Testis (tissue), 3 donors: ENCODE results near the gene MSRB3. TPM values are rescaled to one million over a fixed set of nuclear protein-coding genes. Genes with fewer than 3 reads are reported as not detected.

ENCODE experiments used
- DNase-seq: peaks from one replicate; pipeline ENCODE4 v3.0.0-alpha.2; 2019
- H3K27ac ChIP-seq, 2 donors: fragments of 200-600 bp; sonication (generic); one replicate each; pipeline ENCODE4 v1.5.1; 2019
- H3K27me3 ChIP-seq: fragments of 200-600 bp; sonication (generic); one replicate; pipeline ENCODE4 v1.5.1; 2019
- H3K36me3 ChIP-seq: fragments of 200-600 bp; sonication (generic); one replicate; pipeline ENCODE4 v1.5.1; 2017; ENCODE audit warnings: low read depth; ENCODE audit errors: missing control alignments
- H3K4me1 ChIP-seq: fragments of 200-600 bp; sonication (generic); one replicate; pipeline ENCODE4 v1.5.1; 2019
- H3K4me3 ChIP-seq, 2 donors: fragments of 200-600 bp; sonication (generic); one replicate each; pipeline ENCODE4 v1.5.1; 2017 to 2019
- H3K9me3 ChIP-seq: fragments of 200-600 bp; sonication (generic); one replicate; pipeline ENCODE4 v1.5.1; 2017
- POLR2A ChIP-seq: fragments of 450-650 bp; IDR thresholded peaks from one replicate; pipeline ENCODE4 v1.6.1; 2017; ENCODE audit warnings: antibody characterized with exemption, mild to moderate bottlenecking, moderate library complexity
- WGBS, 2 donors: methylation state at CpG; one replicate each; pipeline ENCODE4 v1.1.5; 2018; 5-methylcytosine and 5-hydroxymethylcytosine counted together
- intact Hi-C: fragments of 100-400 bp; cut with DNase I; formaldehyde crosslinking; loops from one replicate; pipeline ENCODE4 v1.15.1; 2023; ENCODE audit warnings: low total_unique reads
- polyA plus RNA-seq: library from polyadenylated mRNA; stranded (reverse); fragments of 350-450 nt; fragmentation: Illumina TruSeq; extraction: RNeasy Lipid Tissue Mini Kit (QIAGEN cat#74804); gene quantifications from one replicate; pipeline ENCODE4 v1.2.3, GENCODE V29; 2014; ENCODE audit warnings: low read depth, low replicate concordance; ENCODE audit not compliant: insufficient read depth
- total RNA-seq, 2 donors: library from RNA; depleted of rRNA; stranded (reverse); fragments of >200 nt; gene quantifications; one replicate each; pipeline ENCODE4 v1.2.3, GENCODE V29; 2016
- TF ChIP-seq, protein P1 (sequence below), 3 experiments: fragments of 450-650 bp in 2 of 3; fragments of 200-600 bp in 1 of 3; sonication (generic) in 1 of 3; IDR thresholded peaks; one replicate each; pipeline ENCODE4 v1.5.1; 2016 to 2019; ENCODE audit warnings: antibody characterized with exemption in 3 of 3, mild to moderate bottlenecking in 2 of 3, moderate library complexity in 1 of 3

Gene MSRB3
- total and polyA plus RNA-seq, 3 donors from 2014 or later = 15.1 to 20.0 (median 17.2) TPM

DNA sequence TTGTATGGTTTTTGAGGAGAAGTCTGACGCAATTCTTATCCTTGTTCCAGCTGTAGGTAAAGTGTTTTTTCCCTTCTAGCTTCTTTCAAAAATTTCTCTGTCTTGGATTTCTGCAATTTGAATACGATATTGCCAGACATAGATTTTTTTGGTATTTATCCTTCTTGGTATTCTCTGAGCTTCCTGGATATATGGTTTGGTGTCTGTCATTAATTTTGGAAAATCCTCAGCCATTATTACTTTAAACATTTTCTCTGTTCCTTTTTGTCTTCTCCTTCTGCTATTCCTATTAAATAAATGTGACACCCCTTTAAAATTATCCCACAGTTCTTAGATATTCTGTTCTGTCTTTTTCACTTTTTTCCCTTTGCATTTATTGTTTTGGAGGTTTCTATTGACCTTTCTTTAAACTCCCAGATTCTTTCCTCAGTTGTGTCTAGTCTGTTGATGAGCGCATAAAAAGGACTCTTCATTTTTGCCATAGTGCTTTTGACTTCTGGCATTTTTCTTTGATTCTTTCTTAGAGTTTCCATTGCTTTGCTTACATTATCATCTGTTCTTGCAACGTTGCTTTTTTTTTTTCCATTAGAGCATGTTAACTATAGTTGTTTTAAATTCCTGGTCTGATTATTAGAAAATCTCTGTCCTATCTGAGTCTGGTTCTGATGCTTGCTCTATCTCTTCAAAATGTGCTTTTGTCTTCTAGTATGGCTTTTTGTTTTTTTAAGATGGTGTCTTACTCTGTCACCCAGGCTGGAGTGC lies 129.1 kb downstream of the MSRB3 start:
- Histone ChIP-seq H3K36me3 (no peaks in the 10 kb centered on the region), H3K27me3 (no peaks in the 10 kb centered on the region), H3K4me3 (no peak overlapping the region), H3K4me1 (no peaks in the 10 kb centered on the region), H3K27ac (no peak overlapping the region), H3K9me3 (no peaks in the 10 kb centered on the region)
- 91 to 93% methylated on average over 4 of the region's 4 CpGs for WGBS, 2 donors
- DNase-seq = no peak
- TF ChIP-seq POLR2A = no peak
- TF ChIP-seq, protein P1, sequence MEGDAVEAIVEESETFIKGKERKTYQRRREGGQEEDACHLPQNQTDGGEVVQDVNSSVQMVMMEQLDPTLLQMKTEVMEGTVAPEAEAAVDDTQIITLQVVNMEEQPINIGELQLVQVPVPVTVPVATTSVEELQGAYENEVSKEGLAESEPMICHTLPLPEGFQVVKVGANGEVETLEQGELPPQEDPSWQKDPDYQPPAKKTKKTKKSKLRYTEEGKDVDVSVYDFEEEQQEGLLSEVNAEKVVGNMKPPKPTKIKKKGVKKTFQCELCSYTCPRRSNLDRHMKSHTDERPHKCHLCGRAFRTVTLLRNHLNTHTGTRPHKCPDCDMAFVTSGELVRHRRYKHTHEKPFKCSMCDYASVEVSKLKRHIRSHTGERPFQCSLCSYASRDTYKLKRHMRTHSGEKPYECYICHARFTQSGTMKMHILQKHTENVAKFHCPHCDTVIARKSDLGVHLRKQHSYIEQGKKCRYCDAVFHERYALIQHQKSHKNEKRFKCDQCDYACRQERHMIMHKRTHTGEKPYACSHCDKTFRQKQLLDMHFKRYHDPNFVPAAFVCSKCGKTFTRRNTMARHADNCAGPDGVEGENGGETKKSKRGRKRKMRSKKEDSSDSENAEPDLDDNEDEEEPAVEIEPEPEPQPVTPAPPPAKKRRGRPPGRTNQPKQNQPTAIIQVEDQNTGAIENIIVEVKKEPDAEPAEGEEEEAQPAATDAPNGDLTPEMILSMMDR (IDR thresholded peaks at IDR 0.05) = no peak
- intact Hi-C loops = no loop called here

DNA sequence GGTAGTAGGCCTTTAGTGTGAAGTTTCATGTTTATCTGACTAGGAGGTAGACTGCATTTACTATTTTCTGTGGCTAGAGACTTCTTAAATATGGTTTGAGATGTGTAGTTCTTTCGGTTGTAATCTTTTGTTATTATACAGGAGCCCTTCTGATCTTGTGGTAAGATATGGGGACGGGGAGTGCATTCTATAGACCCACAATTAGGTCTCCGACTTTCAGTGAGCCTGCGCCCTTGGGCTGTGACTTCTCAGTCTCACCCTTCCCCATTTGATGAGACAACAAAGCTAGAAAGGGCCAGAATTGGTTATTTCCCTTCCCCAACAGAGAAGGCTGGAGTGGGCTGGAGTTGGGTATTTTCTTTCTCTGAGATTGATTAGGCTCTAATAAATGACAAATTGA lies 130.0 kb downstream of the MSRB3 start:
- no peak overlapping the region for H3K27ac ChIP-seq
- no peak overlapping the region for H3K4me3 ChIP-seq
- no peaks in the 10 kb centered on the region for H3K4me1 ChIP-seq
- TF ChIP-seq POLR2A = no peak
- TF ChIP-seq, protein P1 (IDR thresholded peaks at IDR 0.05) = no peak
- intact Hi-C loops = no loop called here
- H3K27me3 ChIP-seq = no peaks in the 10 kb centered on the region
- H3K36me3 ChIP-seq = no peaks in the 10 kb centered on the region
- WGBS, 2 donors = 89 to 95% methylated on average over 4 of the region's 4 CpGs
- no peaks in the 10 kb centered on the region for H3K9me3 ChIP-seq
- DNase-seq = no peak

DNA sequence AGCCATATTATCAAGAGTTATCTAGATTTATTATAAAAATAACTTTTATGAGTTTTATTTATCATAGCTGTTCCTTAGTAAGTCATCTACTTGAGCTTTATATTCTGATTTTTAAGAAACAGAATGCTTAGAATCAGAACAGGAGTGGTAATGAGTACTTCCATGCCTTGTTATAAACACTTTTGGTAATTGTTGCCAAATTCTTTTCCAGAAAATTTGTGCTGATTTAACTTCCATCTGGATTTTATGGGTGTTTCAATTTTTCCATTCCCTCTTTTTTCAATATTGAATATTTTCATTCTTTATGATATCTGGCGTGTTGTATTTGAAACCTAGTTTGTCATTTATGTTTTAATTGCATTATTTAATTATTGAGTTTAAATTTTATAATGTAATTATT lies 131.2 kb downstream of the MSRB3 start:
- 93 to 100% methylated on average over 1 of the region's 1 CpG for WGBS, 2 donors
- no peak for DNase-seq
- no peak overlapping the region for H3K27ac ChIP-seq
- intact Hi-C loops = no loop called here
- TF ChIP-seq, protein P1 (IDR thresholded peaks at IDR 0.05) = no peak
- TF ChIP-seq POLR2A = no peak
- H3K36me3 ChIP-seq = no peaks in the 10 kb centered on the region
- no peaks in the 10 kb centered on the region for H3K9me3 ChIP-seq
- H3K4me1 ChIP-seq = no peaks in the 10 kb centered on the region
- no peak overlapping the region for H3K4me3 ChIP-seq
- no peaks in the 10 kb centered on the region for H3K27me3 ChIP-seq

DNA sequence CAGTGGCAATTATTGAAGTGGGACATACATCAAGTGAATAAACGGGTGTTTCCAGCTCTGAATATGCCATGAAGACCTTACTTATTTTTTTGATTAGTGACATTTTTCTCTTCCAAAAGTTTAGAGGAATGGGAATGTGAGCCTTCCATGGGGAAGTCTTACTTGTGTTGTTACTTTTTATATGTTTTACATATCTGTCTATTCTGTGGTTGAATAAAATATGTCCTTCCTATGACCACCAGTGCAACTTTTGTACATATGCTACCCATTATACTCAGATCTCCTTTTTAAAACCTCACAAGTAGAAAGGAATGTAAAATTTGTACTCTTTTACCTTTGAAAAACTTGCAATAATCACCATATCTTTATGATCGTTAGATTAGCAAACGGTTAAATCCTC lies 132.7 kb downstream of the MSRB3 start:
- DNase-seq = no peak
- H3K36me3 ChIP-seq = no peaks in the 10 kb centered on the region
- no peaks in the 10 kb centered on the region for H3K4me1 ChIP-seq
- no peak overlapping the region for H3K4me3 ChIP-seq
- no peaks in the 10 kb centered on the region for H3K27me3 ChIP-seq
- H3K9me3 ChIP-seq = no peaks in the 10 kb centered on the region
- WGBS, 2 donors = 86 to 87% methylated on average over 3 of the region's 3 CpGs
- intact Hi-C loops = no loop called here
- no peak overlapping the region for H3K27ac ChIP-seq
- TF ChIP-seq POLR2A = no peak
- TF ChIP-seq, protein P1 (IDR thresholded peaks at IDR 0.05) = no peak

DNA sequence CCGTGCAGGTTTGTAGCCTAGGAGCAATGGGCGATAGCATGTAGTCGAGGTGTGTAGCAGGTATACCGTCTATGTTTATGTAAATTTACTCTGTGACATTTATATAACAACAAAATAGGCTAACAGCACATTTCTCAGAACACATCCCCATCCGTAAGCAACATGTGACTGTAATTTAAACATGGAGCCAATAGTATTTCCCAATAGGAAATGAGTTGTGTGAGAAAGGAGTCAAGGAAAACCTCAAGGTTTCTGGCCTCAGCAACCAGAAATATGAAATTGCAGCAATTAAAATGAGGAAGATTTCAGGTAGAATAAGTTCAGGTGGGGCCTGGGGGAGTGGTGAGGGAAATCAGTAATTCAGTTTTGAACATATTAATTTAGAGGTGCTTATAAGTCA lies 136.0 kb downstream of the MSRB3 start:
- H3K4me3 ChIP-seq = no peak overlapping the region
- 94 to 96% methylated on average over 5 of the region's 5 CpGs for WGBS, 2 donors

More for the DNA sequence above, 136.0 kb downstream of the MSRB3 start:
- Histone ChIP-seq H3K9me3 (no peaks in the 10 kb centered on the region), H3K27ac (no peak overlapping the region), H3K27me3 (no peaks in the 10 kb centered on the region), H3K4me1 (no peaks in the 10 kb centered on the region), H3K36me3 (no peaks in the 10 kb centered on the region)
- TF ChIP-seq POLR2A = no peak
- TF ChIP-seq, protein P1 (IDR thresholded peaks at IDR 0.05) = no peak
- DNase-seq = no peak
- intact Hi-C loops = no loop called here
